Gastrocnemius medialis (tissue), 4 donors: ENCODE data around the gene EOLA1.
"Not testable (repeated sequence)": the region's sequence is repeated elsewhere in the genome, so short reads cannot be mapped to it uniquely, and the experiment has no call there.

ENCODE experiments used
- CTCF ChIP-seq, 5 experiments: fragments of 450-650 bp in 3 of 5; fragments of 200-600 bp in 2 of 5; sonication (generic) in 2 of 5; IDR thresholded peaks in 4 of 5; conservative IDR thresholded peaks in 1 of 5; 1 replicate in 4 of 5; 2 replicates in 1 of 5; pipeline ENCODE4 v1.5.1; 2016 to 2019; ENCODE audit warnings: antibody characterized with exemption in 5 of 5, mild to moderate bottlenecking in 3 of 5, moderate library complexity in 3 of 5
- POLR2A ChIP-seq, 2 donors: fragments of 450-650 bp; IDR thresholded peaks; one replicate each; pipeline ENCODE4 v1.6.1; 2017; ENCODE audit warnings: antibody characterized with exemption in 2 of 2, mild to moderate bottlenecking in 2 of 2, moderate library complexity in 2 of 2

- TF ChIP-seq CTCF (IDR thresholded peaks at IDR 0.05 in 4 of 5, conservative IDR thresholded peaks at IDR 0.05 in 1 of 5); POLR2A (IDR thresholded peaks at IDR 0.05): not testable (repeated sequence)
These were observed 10.6 kb downstream of the EOLA1 start for GRCh38 chrX:149551245-149551938.
